Calu3 (cell line): Measurements from ENCODE around the gene ZNF217. TPM values are rescaled to one million over a fixed set of nuclear protein-coding genes. Genes with fewer than 3 reads are reported as not detected.
"Not testable (repeated sequence)": the region's sequence is repeated elsewhere in the genome, so short reads cannot be mapped to it uniquely, and the experiment has no call there.

Experiments
- BruUV-seq: library from RNA; stranded (reverse); fragments of 400-500 nt; replicated peaks from 2 replicates; lab custom pipeline; 2021; lab: Mats Ljungman, UMichigan
- CTCF ChIA-PET: fragments of 300-600 bp; sonication (Branson Sonifier 250); formaldehyde crosslinking; loops from one replicate; lab custom pipeline; 2022; ENCODE audit warnings: antibody characterized with exemption; lab: Charles Lee
- DNase-seq: peaks from one replicate; pipeline ENCODE4 v3.0.0; 2022
- H3K27ac Mint-ChIP-seq: one replicate; pipeline ENCODE4 v1.8.0; 2022; ENCODE audit warnings: mixed read lengths; ENCODE audit not compliant: unreplicated experiment
- H3K27me3 Mint-ChIP-seq: one replicate; pipeline ENCODE4 v1.8.0; 2022; ENCODE audit warnings: mixed read lengths; ENCODE audit not compliant: unreplicated experiment
- H3K36me3 Mint-ChIP-seq: one replicate; pipeline ENCODE4 v1.8.0; 2022; ENCODE audit warnings: mild to moderate bottlenecking, moderate library complexity, mixed read lengths; ENCODE audit not compliant: insufficient read depth, unreplicated experiment
- H3K4me1 Mint-ChIP-seq: one replicate; pipeline ENCODE4 v1.8.0; 2022; ENCODE audit warnings: mild to moderate bottlenecking, low read depth, mixed read lengths; ENCODE audit not compliant: unreplicated experiment
- H3K4me3 Mint-ChIP-seq: one replicate; pipeline ENCODE4 v1.8.0; 2022; ENCODE audit warnings: mild to moderate bottlenecking, low read depth, moderate library complexity, mixed read lengths; ENCODE audit not compliant: unreplicated experiment
- H3K9me3 Mint-ChIP-seq: one replicate; pipeline ENCODE4 v1.8.0; 2022; ENCODE audit warnings: low read depth, mixed read lengths; ENCODE audit not compliant: unreplicated experiment
- CTCF ChIP-seq: fragments of 200-600 bp; IDR thresholded peaks from one replicate; pipeline ENCODE4 v1.8.0; 2022; ENCODE audit warnings: antibody characterized with exemption; ENCODE audit not compliant: unreplicated experiment
- intact Hi-C: fragments of 100-400 bp; cut with micrococcal nuclease; formaldehyde crosslinking; loops from one replicate; pipeline ENCODE4 v1.10.0; 2022; ENCODE audit not compliant: unreplicated experiment
- total RNA-seq: library from RNA; stranded (reverse); gene quantifications from 2 replicates; pipeline ENCODE4 v1.2.3, GENCODE V29; 2022

Gene ZNF217
- total RNA-seq, 1 experiment from 2014 or later, result 87.3 TPM

DNA sequence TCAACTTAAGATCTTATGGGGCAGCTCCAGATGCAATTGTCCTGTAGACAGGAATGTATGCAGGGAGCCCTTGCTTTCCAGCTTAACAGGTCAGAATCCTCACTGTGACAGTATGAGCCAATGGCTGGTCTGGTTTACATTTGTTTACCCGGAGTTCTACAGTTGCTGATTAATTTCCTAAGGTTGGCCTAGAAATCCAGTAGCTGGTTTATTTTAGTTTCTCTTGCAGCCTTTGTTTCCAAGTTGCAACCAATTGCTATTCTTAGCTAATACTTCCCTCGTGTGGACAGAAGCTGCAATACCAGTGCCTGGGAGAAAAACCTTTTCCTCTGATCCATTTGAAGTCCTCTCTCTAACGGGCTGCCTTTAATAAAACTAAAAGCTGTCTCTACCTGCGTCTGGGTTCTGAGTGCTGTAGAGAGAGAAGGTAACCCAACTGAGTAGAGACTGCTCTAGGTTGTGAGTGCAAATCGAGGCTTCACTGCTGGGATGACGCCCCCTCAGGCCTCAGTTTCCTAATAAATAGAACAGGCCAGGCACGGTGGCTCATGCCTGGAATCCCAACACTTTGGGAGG is 45.9 kb downstream of the ZNF217 start:
- intact Hi-C loops, result loop anchor here (1.0 to 10.0 kb wide), 6 partner anchors 134 to 1423 kb away; no protein-coding TSS in a partner anchor
- peak; percentile 62 for DNase-seq
- CTCF ChIA-PET, result interaction anchor here (0.5 to 1.9 kb wide), 23 partner anchors 9 to 1431 kb away, joined by 3 to 23 read pairs (median 4); no protein-coding TSS in a partner anchor
- H3K27me3 Mint-ChIP-seq, result no peaks in the 10 kb centered on the region
- no peaks in the 10 kb centered on the region for H3K36me3 Mint-ChIP-seq
- H3K4me1 Mint-ChIP-seq, result no peaks in the 10 kb centered on the region
- no TSS peak for BruUV-seq
- no peak overlapping the region for H3K4me3 Mint-ChIP-seq
- H3K9me3 Mint-ChIP-seq, result no peaks in the 10 kb centered on the region
- H3K27ac Mint-ChIP-seq, result no peak overlapping the region
- peak; percentile 91 for TF ChIP-seq CTCF

GRCh38 chr20:53539516-53539915 is 54.1 kb downstream of the ZNF217 start:
- Mint-ChIP-seq H3K4me3 (no peak overlapping the region), H3K36me3 (no peaks in the 10 kb centered on the region), H3K27me3 (peaks cover 42% of the 10 kb centered on the region), H3K4me1 (no peaks in the 10 kb centered on the region), H3K9me3 (no peaks in the 10 kb centered on the region), H3K27ac (no peak overlapping the region)
- no peak for DNase-seq
- intact Hi-C loops, result no loop called here
- CTCF ChIA-PET, result interaction anchor here (0.7 to 1.7 kb wide), 2 partner anchors 8 to 399 kb away, joined by 6 to 9 read pairs; no protein-coding TSS in a partner anchor
- no TSS peak for BruUV-seq
- TF ChIP-seq CTCF, result no peak

DNA sequence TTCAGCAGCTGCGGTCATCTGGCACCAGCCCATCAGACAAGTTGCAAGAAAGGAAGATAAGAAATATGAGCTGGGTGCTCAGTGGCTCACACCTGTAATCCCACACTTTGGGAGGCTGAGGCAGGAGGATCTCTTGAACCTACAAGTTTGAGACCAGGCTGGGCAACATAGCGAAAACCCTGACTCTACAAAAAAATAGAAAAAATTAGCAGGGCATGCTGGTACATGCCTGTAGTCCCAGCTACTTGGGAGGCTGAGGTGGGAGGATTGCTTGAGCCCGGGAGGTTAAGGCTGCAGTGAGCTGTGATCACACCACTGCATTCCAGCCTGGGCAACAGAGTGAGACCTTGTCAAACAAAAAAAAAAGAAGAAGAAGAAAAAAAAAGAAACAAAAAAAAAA is 57.3 kb downstream of the ZNF217 start:
- CTCF ChIA-PET, result interaction anchor here (0.7 kb wide), 1 partner anchor 51 kb away, joined by 3 read pairs; no protein-coding TSS in a partner anchor
- H3K9me3 Mint-ChIP-seq, intact Hi-C loops, H3K36me3 Mint-ChIP-seq, BruUV-seq, DNase-seq, H3K27ac Mint-ChIP-seq, H3K4me1 Mint-ChIP-seq, H3K4me3 Mint-ChIP-seq: not testable (repeated sequence)
- H3K27me3 Mint-ChIP-seq, result peaks cover 60% of the 10 kb centered on the region

DNA sequence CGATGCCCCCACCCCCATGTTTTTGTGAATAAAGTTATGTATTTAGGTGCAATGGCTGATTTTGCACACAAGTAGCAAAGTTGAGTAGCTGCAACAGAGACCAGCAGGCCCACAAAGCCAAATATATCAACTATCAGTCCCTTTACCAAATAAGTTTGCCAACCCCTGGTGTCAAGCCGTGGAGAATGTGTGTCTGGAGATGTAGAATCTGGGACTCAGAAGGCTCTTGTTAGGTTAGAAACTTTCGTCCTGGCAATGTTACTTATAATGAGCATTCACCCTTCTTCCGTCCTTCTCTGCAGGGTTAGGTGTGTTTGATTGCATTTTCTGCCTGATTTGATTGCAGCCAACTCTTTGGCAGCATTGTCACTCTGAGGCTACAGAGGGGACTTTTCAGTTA is 57.8 kb downstream of the ZNF217 start:
- DNase-seq, result no peak
- CTCF ChIA-PET, result interaction anchor here (0.7 kb wide), 1 partner anchor 51 kb away, joined by 3 read pairs; no protein-coding TSS in a partner anchor
- no peaks in the 10 kb centered on the region for H3K36me3 Mint-ChIP-seq
- intact Hi-C loops, result no loop called here
- H3K27me3 Mint-ChIP-seq, result peaks cover 65% of the 10 kb centered on the region
- no peak overlapping the region for H3K27ac Mint-ChIP-seq
- no peaks in the 10 kb centered on the region for H3K9me3 Mint-ChIP-seq
- no TSS peak for BruUV-seq
- no peak for TF ChIP-seq CTCF
- no peaks in the 10 kb centered on the region for H3K4me1 Mint-ChIP-seq
- H3K4me3 Mint-ChIP-seq, result no peak overlapping the region

DNA sequence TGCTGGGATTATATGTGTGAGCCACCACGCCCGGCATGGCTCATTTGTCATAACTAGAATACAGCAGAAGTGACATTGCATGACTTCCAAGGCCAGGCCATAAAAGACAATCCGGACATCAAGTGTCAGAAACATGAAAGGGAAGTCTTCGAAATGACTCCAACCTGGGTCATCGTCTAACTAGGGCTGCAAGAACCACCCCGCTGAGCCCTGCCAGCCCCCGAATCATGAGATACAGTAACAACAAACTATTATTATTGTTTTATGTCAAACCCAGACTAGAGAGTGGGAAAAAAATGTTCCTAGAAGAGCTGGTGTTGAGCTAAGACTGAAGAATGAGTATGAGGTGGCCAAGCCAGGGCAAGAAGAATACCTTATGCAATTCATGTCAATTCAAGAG is 59.6 kb downstream of the ZNF217 start:
- H3K4me1 Mint-ChIP-seq, result no peaks in the 10 kb centered on the region
- no peak overlapping the region for H3K4me3 Mint-ChIP-seq
- intact Hi-C loops, result no loop called here
- no peaks in the 10 kb centered on the region for H3K9me3 Mint-ChIP-seq
- no peak for DNase-seq
- peaks cover 58% of the 10 kb centered on the region for H3K27me3 Mint-ChIP-seq
- no TSS peak for BruUV-seq
- CTCF ChIA-PET, result interaction anchor here (0.6 kb wide), 1 partner anchor 13 kb away, joined by 7 read pairs; no protein-coding TSS in a partner anchor
- TF ChIP-seq CTCF, result no peak
- H3K27ac Mint-ChIP-seq, result no peak overlapping the region
- H3K36me3 Mint-ChIP-seq, result no peaks in the 10 kb centered on the region
